OCI-M2 (cell line): Measurements from ENCODE around the gene CACNA1B.
"Not testable (repeated sequence)": the region's sequence is repeated elsewhere in the genome, so short reads cannot be mapped to it uniquely, and the experiment has no call there.

ENCODE experiments used
- DNase-seq: peaks from one replicate; lab custom pipeline; 2025; ENCODE audit not compliant: unreplicated experiment; lab: John Stamatoyannopoulos, UW

The CACNA1B gene

GRCh38 chr9:138126090-138126857 lies 248.7 kb downstream of the CACNA1B start:
- DNase-seq = not testable (repeated sequence)

- not testable (repeated sequence) for DNase-seq
These were observed 249.4 kb downstream of the CACNA1B start for GRCh38 chr9:138126858-138127584.

- not testable (repeated sequence) for DNase-seq
These were observed 250.4 kb downstream of the CACNA1B start for GRCh38 chr9:138128027-138128426.

GRCh38 chr9:138129318-138129717 lies 251.7 kb downstream of the CACNA1B start:
- DNase-seq = not testable (repeated sequence)

GRCh38 chr9:138132946-138133705 lies 255.5 kb downstream of the CACNA1B start:
- DNase-seq = not testable (repeated sequence)

DNA sequence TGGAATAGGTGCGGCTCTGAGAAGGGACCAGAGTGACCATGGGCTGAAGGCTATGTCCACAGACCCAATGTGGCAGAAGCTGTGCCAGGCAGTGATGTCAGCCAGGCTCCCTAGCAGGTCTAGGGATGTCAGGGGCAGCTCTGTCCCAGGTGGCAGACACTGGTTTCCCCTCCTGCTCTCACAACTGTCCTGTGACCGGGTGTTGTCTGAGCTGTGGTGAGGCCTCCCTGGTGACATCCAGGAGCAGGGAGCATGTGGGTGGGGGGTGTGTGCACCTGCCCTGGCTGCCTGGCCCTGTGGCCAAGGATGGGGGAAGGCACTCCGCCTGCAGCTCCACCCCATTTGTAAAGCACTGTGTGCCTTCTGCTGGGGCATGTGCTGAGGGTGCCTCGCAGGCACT lies 257.0 kb downstream of the CACNA1B start:
- DNase-seq = not testable (repeated sequence)

DNA sequence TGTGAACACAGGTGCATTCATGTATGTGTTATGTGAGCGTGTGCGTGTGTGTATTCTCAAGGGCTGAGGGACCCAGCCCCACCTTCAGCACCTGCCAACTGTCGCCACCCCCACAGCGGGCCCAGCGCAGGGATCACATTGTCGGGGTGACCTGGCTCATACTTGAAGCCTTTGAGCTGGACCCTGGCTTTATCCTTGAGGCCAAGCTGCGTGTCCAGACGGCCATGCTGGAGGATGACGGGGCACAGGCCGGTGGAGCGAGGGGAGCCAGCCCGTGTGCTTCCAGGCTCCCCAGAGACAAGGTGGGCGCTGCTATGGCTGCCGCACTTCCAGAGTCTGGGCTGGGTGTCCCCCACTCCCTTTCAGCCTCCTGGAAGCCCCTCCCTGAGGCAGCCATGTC lies 261.5 kb downstream of the CACNA1B start:
- not testable (repeated sequence) for DNase-seq

- not testable (repeated sequence) for DNase-seq
These were observed 263.4 kb downstream of the CACNA1B start for GRCh38 chr9:138140980-138141379.

GRCh38 chr9:138142528-138143244 lies 265.1 kb downstream of the CACNA1B start:
- DNase-seq = not testable (repeated sequence)

DNA sequence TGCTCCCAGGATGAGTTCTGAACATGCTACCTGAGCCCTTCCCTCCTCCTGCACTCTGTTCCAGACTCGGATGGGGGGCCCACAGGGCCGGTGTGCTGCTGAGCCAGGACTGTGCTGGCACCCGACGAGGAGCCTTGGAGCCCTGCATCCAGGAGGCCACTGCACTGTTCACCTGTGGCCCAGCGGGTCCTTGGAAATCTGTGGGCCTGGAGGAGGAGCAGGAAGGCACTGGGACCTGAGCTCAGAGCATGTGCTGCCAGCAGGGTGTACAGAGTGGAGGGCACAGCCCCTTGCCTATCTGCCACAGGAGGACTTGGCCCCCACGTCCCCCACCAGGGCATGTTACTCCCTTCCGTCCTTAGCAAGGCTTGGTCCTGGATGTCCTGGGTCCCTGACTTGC lies 265.9 kb downstream of the CACNA1B start:
- DNase-seq = not testable (repeated sequence)

- not testable (repeated sequence) for DNase-seq
These were observed 270.0 kb downstream of the CACNA1B start for GRCh38 chr9:138147556-138147955.

- DNase-seq = not testable (repeated sequence)
These were observed 272.4 kb downstream of the CACNA1B start for GRCh38 chr9:138149672-138150656.

DNA sequence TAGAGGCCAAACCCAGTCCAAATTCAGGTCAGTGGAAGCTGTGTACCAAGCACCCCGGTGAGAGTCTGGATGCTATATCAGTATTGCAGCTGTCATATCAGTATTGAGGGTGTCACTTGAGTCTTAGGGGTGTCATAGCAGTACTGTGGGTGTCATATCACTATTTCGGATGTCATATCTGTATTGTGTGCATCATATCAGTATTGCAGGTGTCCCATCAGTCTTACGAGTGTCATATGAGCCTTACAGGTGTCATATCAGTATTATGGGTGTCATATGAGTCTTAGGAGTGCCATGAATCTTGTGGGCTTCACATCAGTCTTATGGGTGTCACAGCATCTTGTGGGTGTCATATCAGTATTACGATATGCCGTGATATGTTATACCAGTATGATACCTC lies 278.2 kb downstream of the CACNA1B start:
- not testable (repeated sequence) for DNase-seq

GRCh38 chr9:138166793-138167192 lies 289.2 kb downstream of the CACNA1B start:
- not testable (repeated sequence) for DNase-seq
